ENCODE data around the gene C11orf58. TPM values are rescaled to one million over a fixed set of nuclear protein-coding genes. Genes with fewer than 3 reads are reported as not detected.

C11orf58 gene
- polyA plus RNA-seq, 3 donors = 356 to 394 (median 391) TPM

DNA sequence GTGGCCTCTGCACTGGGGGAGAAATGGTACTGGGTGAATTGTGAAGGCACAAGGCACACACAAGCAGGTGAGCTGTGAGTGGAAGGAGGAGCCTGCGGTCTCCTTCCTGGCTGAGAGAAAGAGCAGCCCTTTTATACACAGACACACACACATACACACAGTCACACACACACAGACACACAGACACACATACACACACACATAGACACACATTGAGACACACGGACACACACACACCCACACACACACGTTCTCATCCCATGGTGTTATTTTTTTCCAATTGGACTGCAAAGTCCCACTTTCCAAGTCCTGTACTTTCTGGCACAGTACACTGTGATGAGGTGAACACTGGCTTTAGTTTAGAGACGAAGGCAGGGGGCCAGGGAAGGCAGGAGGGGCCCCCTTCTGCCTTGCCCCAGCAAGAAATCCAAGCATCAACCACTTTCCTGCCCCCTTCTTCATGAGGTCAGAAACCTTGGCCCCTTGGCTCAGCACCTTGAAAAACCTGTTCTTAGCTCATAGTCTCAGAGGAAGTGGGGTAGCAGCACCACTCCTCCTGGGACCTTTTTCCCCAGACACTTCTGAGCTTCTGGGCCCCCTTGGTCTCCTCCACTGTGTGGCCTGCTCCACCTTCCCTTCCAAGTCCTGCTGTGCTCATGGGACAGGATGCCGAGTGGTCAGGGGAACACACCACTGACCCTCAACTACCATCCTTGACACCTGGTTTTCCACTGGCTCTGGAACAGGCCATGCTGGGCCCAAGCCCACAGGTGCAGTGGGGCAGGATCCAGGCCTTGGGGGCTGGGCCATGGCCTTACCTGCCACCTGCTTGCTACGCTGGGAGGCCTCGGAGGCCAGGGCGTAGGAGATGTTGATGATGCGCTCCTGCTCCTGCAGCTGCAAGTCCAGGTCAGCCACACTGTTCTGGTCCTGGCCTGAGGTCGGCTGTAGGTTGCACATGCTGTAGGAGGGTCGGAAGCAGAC, 43.8 kb downstream of the C11orf58 start:
- no peak for DNase-seq

- DNase-seq = no peak
Observed at GRCh38 chr11:16783321-16783801, 44.9 kb downstream of the C11orf58 start.

DNA sequence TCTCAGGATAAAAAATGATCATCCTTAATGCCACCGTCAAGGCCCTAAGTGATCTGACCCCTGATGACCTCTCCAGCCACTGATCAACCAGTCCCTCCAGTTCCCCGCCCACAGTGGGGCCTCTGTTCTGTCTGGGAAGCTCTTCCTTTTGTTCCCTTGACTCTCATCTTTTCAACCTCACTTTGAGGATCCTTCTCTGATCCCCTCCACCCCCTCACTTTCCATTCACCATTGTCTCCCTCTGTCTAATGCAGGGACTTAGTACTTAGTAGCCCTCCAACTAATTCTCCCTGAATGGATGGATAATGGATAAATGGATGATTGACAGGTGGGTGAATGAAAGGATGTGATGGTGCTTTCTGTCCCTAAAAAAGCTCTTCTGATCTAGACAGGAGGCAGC, 45.6 kb downstream of the C11orf58 start:
- DNase-seq = no peak

DNA sequence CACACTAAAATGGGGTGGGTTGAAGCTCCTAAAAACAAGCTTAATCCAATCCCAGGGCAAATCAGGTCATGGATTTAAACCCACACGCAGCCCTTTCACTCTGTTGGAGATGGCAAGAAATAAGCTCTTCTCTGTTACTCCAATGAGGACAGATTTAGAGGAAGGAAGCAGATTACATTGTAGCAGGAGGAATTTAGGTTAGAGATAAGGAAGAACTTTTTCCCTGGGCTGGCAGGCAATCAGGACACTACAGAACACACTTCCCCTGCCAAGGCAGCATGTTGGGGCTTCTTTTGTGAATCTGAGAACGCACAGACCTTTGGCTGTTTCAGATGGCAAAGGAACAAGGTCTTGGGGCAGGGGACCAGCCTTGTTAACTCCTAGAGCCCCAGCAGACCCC, 46.2 kb downstream of the C11orf58 start:
- no peak for DNase-seq

- DNase-seq = peak; percentile 56
Observed at GRCh38 chr11:16785520-16786128, 47.2 kb downstream of the C11orf58 start.

DNA sequence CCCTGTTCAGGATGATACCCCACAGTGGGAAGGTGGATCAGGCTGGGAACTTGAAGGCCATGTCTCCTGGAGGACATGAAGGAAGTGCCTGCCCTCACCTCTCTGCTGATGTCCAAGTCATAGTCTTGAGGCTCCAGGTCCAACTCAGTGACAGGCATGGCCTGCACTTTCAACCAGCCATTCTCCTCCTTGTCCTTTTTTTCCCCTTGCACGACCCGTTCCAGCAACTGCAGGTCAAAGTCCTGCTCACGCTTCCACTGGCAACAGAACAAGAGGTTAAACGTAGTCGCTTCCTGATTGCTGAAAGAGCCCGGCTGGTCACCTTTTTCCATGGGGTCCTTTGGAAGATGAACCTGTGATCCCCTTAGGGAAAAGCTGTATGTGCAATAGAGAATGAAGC, 47.7 kb downstream of the C11orf58 start:
- DNase-seq = no peak

GRCh38 chr11:16787035-16787742, 48.7 kb downstream of the C11orf58 start:
- DNase-seq = no peak

DNA sequence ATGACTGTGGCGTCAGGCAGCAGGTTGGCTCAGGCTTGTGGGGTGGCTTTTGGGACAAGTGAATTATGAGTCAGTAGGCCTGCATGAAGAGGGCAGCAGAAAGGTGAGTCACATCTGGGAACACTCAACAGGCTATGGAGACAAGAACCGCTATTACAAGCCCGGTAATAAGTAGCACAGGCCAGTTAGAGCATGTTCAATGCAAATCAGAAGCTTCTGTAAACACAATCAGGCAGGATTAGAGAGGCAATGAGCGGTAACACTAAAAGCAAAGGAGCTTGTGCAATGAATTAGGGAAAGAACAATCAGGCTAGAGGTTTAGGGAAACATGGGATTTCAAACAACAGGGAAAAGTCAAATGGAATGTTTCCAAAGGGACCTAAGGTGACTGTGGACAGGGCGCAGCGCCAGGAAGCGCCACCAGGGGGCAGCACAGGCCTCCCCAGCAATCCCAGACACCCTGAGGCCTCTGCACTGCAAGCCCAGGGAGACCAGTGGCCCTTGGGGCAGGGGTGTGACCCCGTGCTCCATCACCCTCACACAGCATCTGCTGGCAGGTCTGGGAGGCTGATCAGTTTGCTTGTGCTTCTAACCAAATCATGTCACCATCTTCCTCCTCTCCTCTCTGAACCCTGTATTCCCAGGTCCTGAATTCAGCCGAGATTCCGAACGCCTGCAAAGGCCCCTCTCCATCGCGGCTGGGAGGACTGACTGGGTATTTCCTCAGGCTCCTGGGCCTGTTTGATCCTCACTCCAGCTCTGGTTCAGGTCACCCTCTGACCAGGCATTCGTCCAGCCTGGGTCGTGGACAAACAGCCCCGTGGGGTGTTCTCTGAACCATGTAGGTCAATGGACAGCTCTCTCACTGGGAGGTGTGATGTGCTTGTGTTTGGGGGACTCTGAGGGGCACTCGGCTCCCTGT, 50.0 kb downstream of the C11orf58 start:
- peak; percentile 41 for DNase-seq

DNA sequence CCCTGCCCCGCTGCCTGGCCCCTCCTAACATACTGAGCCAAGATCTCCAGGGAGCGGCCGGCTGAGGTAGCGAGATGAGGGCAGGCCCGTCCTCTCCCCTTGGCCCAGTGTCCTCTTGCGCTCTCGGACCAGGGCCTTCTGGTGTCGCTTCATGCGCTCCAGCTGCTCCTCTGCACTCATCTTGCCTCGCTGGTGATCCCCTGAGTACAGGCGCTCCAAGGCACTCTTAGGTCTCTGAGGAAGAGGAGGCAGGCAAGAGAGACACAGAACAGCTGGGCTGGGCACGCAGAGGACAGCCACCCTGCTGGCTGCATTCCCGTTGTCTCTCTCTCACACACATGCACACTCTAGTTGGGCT, 50.6 kb downstream of the C11orf58 start:
- no peak for DNase-seq

DNA sequence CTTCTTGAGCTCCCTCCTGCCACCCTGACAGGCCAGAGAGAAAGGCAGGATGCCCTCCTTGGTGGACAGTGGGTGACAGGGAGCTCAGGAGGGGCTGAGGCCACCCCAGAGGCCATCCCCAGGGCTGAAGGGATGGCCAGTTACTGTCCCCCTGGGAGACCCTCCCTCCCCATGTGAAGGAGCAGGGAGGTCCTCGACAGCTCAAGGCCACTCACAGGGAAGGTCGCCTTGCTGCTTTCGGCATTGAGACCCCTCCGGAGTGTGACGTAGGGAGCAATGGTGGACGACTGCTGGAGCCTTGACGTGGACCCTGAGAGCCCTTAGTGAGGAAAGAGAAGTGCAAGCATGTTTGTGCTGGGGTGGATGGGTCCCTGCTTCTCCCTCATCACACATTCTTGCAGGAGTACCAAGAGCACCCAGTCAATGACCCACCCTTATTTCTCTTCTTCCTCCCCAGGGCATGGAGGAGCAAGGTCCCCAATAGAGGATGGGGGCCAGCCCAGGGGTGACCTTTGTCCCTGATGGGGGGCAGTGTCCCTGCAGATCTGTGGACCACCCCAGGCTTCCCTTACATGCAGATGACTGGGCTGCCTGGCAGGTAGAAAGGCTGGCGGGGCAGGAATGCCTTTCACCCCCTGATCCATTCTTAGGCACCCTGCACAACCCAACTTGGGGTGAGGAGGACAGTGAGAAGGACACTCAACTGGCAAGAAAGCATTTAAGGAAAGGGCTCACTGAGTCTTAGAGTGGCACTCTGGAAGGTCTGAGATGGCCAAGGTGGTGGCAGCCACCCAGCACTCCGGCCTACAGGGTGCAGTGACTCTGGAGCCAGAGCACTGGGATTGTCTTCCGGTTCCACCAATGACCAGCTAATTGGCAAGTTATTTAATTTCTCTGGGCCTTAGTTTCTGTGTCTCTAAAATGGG, 51.4 kb downstream of the C11orf58 start:
- no peak for DNase-seq

GRCh38 chr11:16790486-16791190, 52.2 kb downstream of the C11orf58 start:
- DNase-seq = no peak

DNA sequence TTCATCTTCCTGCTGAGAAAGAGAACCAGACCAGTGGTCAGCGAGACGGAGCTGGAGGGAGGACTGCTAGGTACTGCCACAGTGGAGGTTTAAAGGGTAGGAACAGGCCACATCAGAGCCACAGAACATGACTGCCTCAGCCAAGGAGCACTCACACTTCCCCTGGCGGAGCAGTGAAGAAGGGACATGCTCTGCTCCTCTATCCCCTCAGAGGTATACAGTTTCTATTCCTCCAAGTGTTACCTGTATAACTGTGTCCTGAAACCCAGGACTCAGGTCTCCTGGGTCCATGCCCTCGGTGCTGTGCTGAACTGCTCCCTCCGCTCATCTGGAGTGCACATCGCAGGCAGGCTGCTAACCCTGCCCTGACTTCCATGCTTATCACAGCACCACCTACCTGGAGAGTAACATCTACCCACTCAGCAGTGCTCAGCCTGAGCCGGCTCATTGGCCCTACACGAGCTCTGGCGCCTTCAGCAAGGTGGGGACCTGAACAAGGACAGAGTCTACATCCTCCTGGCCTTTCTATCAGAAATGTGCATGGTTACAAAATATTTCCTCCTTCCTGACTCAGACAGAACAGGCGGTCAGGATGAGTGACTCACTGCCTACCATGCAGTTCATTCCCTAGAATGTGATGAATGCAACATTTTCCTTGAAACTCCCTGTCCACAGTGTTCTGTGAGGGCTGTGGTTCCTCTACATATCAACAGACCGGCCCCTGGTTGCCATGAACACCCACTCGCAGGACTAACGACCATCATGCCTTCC, 52.9 kb downstream of the C11orf58 start:
- no peak for DNase-seq

GRCh38 chr11:16792426-16792825, 54.0 kb downstream of the C11orf58 start:
- no peak for DNase-seq

DNA sequence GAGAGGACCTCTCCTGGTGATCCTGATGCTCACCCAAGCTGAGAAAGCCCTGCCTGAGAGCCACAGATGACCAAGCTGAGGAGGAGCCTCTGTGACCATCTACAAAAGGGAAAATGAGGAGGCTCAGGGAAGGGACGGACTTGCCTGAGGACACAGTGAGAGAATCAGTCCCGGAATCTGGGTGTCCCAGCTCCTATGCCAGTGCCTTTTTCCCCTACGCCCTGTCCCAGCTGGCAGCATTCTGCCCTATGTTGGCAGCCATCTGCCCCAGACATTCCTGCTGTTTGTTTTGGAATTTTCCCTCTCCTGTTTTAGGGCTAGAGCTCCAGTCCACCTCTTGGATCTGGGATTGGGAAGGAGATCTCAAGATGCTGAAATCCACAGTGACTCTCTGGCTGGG, 54.6 kb downstream of the C11orf58 start:
- no peak for DNase-seq

GRCh38 chr11:16793511-16793910, 55.1 kb downstream of the C11orf58 start:
- no peak for DNase-seq

DNA sequence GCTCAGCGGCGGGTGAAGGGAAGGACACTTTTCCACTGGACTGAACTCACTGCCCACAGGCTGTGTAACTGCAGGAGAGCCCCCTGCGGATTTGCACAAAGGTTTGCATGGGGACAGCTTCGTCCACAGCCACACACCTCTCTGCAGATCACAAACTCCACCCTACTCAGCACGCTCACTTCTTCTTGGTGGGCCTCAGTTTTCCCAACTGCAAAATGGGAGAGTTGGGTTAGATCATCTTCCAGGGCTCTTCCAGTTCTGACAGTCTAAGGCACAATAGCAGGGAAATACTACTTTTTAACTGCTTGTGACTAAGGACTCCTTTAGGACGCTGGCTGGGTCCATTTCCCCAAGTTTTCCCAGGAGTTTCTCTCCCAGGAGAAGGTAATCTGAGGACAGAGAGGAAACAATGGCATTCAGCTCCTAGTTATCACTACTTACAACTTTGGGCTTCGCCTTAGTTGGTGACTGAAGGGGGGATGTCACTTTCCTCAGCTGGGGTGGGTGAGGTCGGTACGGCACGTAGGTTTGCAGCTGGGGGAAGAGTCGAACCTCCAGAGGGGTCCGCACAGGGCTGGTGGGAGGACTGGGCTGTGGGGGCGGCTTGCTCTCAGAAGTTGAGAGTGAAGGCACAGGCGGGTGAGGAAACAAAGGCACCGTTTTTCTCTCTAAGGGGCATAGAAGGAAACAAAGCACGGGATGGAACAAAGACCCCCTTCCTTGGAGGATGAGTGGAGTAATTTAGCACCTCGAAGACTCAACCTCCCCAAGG, 55.8 kb downstream of the C11orf58 start:
- no peak for DNase-seq

DNA sequence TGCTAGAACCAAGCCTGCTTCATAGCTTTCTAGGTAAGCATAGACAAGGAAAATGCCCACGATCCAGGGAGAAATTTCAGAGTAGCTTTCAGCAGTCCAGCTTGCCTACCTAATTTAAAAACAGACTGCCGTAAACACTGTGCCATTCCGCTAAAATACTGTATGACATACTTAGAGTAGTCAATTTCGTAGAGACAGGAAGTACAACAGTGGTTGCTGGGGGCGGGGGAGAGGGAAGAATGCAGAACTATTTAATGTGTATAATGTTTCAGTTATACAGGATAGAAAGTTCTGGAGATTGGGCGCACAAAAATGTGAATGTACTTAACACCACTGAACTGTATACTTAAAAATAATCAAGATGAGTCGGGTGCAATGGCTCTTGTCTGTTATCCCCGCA, 56.7 kb downstream of the C11orf58 start:
- no peak for DNase-seq

DNA sequence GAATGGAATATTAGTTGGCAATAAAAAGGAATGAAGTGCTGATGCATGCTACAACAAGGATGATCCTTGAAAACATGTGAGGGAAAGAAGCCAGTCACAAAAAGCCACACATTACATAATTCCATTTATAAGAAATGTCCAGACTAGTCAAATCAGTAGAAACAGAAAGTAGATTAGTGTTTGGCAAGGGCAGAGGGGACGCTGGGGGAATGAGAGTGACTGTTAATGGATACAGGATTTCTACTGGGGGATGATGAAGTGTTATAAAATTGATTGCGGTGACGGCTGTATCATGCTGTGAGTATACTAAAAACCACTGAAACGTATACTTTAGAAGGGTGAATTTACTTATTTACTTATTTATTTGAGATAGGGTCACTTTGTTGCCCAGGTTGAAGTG, 57.9 kb downstream of the C11orf58 start:
- no peak for DNase-seq
